HEK293 (cell line): ENCODE measurements around the gene HOXB9.

Experiments used
- GLIS2 ChIP-seq: fragments of 450-650 bp; formaldehyde crosslinking; IDR thresholded peaks from 2 replicates; pipeline ENCODE4 v1.5.1; 2016; ENCODE audit warnings: missing biosample characterization, missing genetic modification characterization
- HOXC10 ChIP-seq: sonication (generic); formaldehyde crosslinking; IDR thresholded peaks from 2 replicates; pipeline ENCODE4 v1.8.1; 2023; ENCODE audit warnings: mild to moderate bottlenecking, missing genetic modification reagents
- IKZF3 ChIP-seq: fragments of 450-650 bp; IDR thresholded peaks from 2 replicates; pipeline ENCODE4 v1.5.0; 2018; ENCODE audit warnings: missing biosample characterization, mild to moderate bottlenecking, missing genetic modification characterization, moderate library complexity
- KLF1 ChIP-seq: fragments of 450-650 bp; formaldehyde crosslinking; IDR thresholded peaks from 2 replicates; pipeline ENCODE4 v1.5.1; 2016; ENCODE audit warnings: missing biosample characterization, missing genetic modification characterization
- MZF1 ChIP-seq: fragments of 450-650 bp; formaldehyde crosslinking; IDR thresholded peaks from 2 replicates; pipeline ENCODE4 v1.5.1; 2017; ENCODE audit warnings: missing biosample characterization, missing genetic modification characterization, borderline replicate concordance
- PBX3 ChIP-seq: sonication (generic); formaldehyde crosslinking; IDR thresholded peaks from 2 replicates; pipeline ENCODE4 v1.8.1; 2022; ENCODE audit warnings: mild to moderate bottlenecking, moderate library complexity, missing genetic modification reagents
- PRDM4 ChIP-seq: fragments of 450-650 bp; formaldehyde crosslinking; IDR thresholded peaks from 2 replicates; pipeline ENCODE4 v1.5.1; 2017; ENCODE audit warnings: missing biosample characterization, missing genetic modification characterization
- REPIN1 ChIP-seq: fragments of 450-650 bp; formaldehyde crosslinking; IDR thresholded peaks from 2 replicates; pipeline ENCODE4 v1.5.1; 2017; ENCODE audit warnings: missing biosample characterization, missing genetic modification characterization, low read depth
- SCRT2 ChIP-seq: fragments of 450-650 bp; formaldehyde crosslinking; IDR thresholded peaks from 2 replicates; pipeline ENCODE4 v1.5.1; 2016; ENCODE audit warnings: missing biosample characterization, missing genetic modification characterization
- ZEB2 ChIP-seq: fragments of 450-650 bp; formaldehyde crosslinking; IDR thresholded peaks from 2 replicates; pipeline ENCODE4 v1.5.1; 2016; ENCODE audit warnings: missing biosample characterization, missing genetic modification characterization
- ZFHX2 ChIP-seq: fragments of 450-650 bp; formaldehyde crosslinking; conservative IDR thresholded peaks from 2 replicates; pipeline ENCODE4 v1.5.1; 2016; ENCODE audit warnings: missing biosample characterization, missing genetic modification characterization
- ZNF112 ChIP-seq: fragments of 450-650 bp; formaldehyde crosslinking; IDR thresholded peaks from 2 replicates; pipeline ENCODE4 v1.5.0; 2017; ENCODE audit warnings: missing biosample characterization, missing genetic modification characterization
- ZNF114 ChIP-seq: fragments of 450-650 bp; formaldehyde crosslinking; IDR thresholded peaks from 2 replicates; pipeline ENCODE4 v1.5.0; 2017; ENCODE audit warnings: missing biosample characterization, missing genetic modification characterization
- ZNF155 ChIP-seq: fragments of 450-650 bp; formaldehyde crosslinking; IDR thresholded peaks from 2 replicates; pipeline ENCODE4 v1.5.1; 2016; ENCODE audit warnings: missing biosample characterization, missing genetic modification characterization
- ZNF157 ChIP-seq: fragments of 450-650 bp; formaldehyde crosslinking; IDR thresholded peaks from 2 replicates; pipeline ENCODE4 v1.5.1; 2016; ENCODE audit warnings: missing biosample characterization, missing genetic modification characterization
- ZNF324 ChIP-seq: fragments of 450-650 bp; formaldehyde crosslinking; IDR thresholded peaks from 2 replicates; pipeline ENCODE4 v1.5.1; 2016; ENCODE audit warnings: missing biosample characterization, missing genetic modification characterization
- ZNF341 ChIP-seq: fragments of 450-650 bp; formaldehyde crosslinking; IDR thresholded peaks from 2 replicates; pipeline ENCODE4; 2016; ENCODE audit warnings: low read depth, missing biosample characterization, missing genetic modification characterization
- ZNF426 ChIP-seq: fragments of 450-650 bp; formaldehyde crosslinking; IDR thresholded peaks from 2 replicates; pipeline ENCODE4 v1.5.1; 2017; ENCODE audit warnings: missing biosample characterization, missing genetic modification characterization, mild to moderate bottlenecking, inconsistent platforms, moderate library complexity
- ZNF510 ChIP-seq: fragments of 450-650 bp; formaldehyde crosslinking; IDR thresholded peaks from 2 replicates; pipeline ENCODE4 v1.5.1; 2018; ENCODE audit warnings: mild to moderate bottlenecking, missing genetic modification characterization, missing biosample characterization; ENCODE audit not compliant: insufficient replicate concordance
- ZNF513 ChIP-seq: fragments of 450-650 bp; IDR thresholded peaks from 2 replicates; pipeline ENCODE4 v1.5.1; 2018; ENCODE audit warnings: missing biosample characterization, missing genetic modification characterization
- ZNF544 ChIP-seq: fragments of 450-650 bp; formaldehyde crosslinking; IDR thresholded peaks from 2 replicates; pipeline ENCODE4 v1.5.0; 2017; ENCODE audit warnings: missing biosample characterization, missing genetic modification characterization
- ZNF548 ChIP-seq: fragments of 450-650 bp; formaldehyde crosslinking; IDR thresholded peaks from 2 replicates; pipeline ENCODE4 v1.5.1; 2016; ENCODE audit warnings: missing biosample characterization, missing genetic modification characterization
- ZNF560 ChIP-seq: fragments of 450-650 bp; formaldehyde crosslinking; IDR thresholded peaks from 2 replicates; pipeline ENCODE4 v1.5.1; 2017; ENCODE audit warnings: missing biosample characterization, missing genetic modification characterization, borderline replicate concordance
- ZNF571 ChIP-seq: fragments of 450-650 bp; formaldehyde crosslinking; IDR thresholded peaks from 2 replicates; pipeline ENCODE4 v1.5.0; 2017; ENCODE audit warnings: missing biosample characterization, missing genetic modification characterization
- ZNF701 ChIP-seq: fragments of 450-650 bp; formaldehyde crosslinking; IDR thresholded peaks from 2 replicates; pipeline ENCODE4 v1.5.1; 2016; ENCODE audit warnings: missing biosample characterization, missing genetic modification characterization
- ZNF76 ChIP-seq: fragments of 450-650 bp; formaldehyde crosslinking; IDR thresholded peaks from 2 replicates; pipeline ENCODE4; 2016; ENCODE audit warnings: low read depth, missing biosample characterization, missing genetic modification characterization, borderline replicate concordance
- ZNF777 ChIP-seq: fragments of 450-650 bp; formaldehyde crosslinking; IDR thresholded peaks from 2 replicates; pipeline ENCODE4 v1.5.1; 2017; ENCODE audit warnings: missing biosample characterization, missing genetic modification characterization, borderline replicate concordance
- ZXDB ChIP-seq: fragments of 450-650 bp; formaldehyde crosslinking; IDR thresholded peaks from 2 replicates; pipeline ENCODE4 v1.5.1; 2016; ENCODE audit warnings: missing biosample characterization, missing genetic modification characterization
- TF ChIP-seq, protein P1 (sequence below): fragments of 450-650 bp; formaldehyde crosslinking; IDR thresholded peaks from 2 replicates; pipeline ENCODE4 v1.5.1; 2016; ENCODE audit warnings: missing biosample characterization, missing genetic modification characterization
- TF ChIP-seq, protein P2 (sequence below): fragments of 450-650 bp; formaldehyde crosslinking; IDR thresholded peaks from 2 replicates; pipeline ENCODE4 v1.5.1; 2016; ENCODE audit warnings: missing biosample characterization, missing genetic modification characterization
- TF ChIP-seq, protein P3 (sequence below): fragments of 450-650 bp; formaldehyde crosslinking; IDR thresholded peaks from 2 replicates; pipeline ENCODE4 v1.5.1; 2016; ENCODE audit warnings: missing biosample characterization, missing genetic modification characterization

Gene HOXB9

GRCh38 chr17:48587276-48588073 lies 38.7 kb downstream of the HOXB9 start (continued):
- TF ChIP-seq, protein P1, sequence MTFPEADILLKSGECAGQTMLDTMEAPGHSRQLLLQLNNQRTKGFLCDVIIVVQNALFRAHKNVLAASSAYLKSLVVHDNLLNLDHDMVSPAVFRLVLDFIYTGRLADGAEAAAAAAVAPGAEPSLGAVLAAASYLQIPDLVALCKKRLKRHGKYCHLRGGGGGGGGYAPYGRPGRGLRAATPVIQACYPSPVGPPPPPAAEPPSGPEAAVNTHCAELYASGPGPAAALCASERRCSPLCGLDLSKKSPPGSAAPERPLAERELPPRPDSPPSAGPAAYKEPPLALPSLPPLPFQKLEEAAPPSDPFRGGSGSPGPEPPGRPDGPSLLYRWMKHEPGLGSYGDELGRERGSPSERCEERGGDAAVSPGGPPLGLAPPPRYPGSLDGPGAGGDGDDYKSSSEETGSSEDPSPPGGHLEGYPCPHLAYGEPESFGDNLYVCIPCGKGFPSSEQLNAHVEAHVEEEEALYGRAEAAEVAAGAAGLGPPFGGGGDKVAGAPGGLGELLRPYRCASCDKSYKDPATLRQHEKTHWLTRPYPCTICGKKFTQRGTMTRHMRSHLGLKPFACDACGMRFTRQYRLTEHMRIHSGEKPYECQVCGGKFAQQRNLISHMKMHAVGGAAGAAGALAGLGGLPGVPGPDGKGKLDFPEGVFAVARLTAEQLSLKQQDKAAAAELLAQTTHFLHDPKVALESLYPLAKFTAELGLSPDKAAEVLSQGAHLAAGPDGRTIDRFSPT (tag by site-specific recombination), result no peak
- TF ChIP-seq ZNF571 (tag by site-specific recombination) (no peak), MZF1 (tag by site-specific recombination) (no peak), ZNF701 (no peak), ZNF76 (peak; percentile 39; the same call in 1 of the 2 replicates), PRDM4 (peak; percentile 85), ZNF560 (tag by site-specific recombination) (no peak), ZNF341 (tag by site-specific recombination) (peak; percentile 50), REPIN1 (no peak), ZNF513 (peak; percentile 67), PBX3 (CRISPR knock-in tag) (no peak), ZNF324 (tag by site-specific recombination) (no peak), ZXDB (tag by site-specific recombination) (peak; percentile 91), GLIS2 (tag by site-specific recombination) (0 out of 2 replicates have a peak, but pooled peaks have one; percentile 61), ZFHX2 (peak; percentile 51), ZNF777 (tag by site-specific recombination) (no peak), ZNF112 (tag by site-specific recombination) (no peak), ZNF155 (no peak), SCRT2 (tag by site-specific recombination) (no peak), HOXC10 (CRISPR knock-in tag) (no peak), ZNF548 (tag by site-specific recombination) (no peak), ZNF157 (tag by site-specific recombination) (no peak), KLF1 (tag by site-specific recombination) (no peak), ZEB2 (tag by site-specific recombination) (peak; percentile 88), ZNF510 (tag by site-specific recombination) (no peak), ZNF114 (tag by site-specific recombination) (no peak), ZNF544 (tag by site-specific recombination) (no peak), ZNF426 (tag by site-specific recombination) (no peak), IKZF3 (tag by site-specific recombination) (peak; percentile 97)
- TF ChIP-seq, protein P2, sequence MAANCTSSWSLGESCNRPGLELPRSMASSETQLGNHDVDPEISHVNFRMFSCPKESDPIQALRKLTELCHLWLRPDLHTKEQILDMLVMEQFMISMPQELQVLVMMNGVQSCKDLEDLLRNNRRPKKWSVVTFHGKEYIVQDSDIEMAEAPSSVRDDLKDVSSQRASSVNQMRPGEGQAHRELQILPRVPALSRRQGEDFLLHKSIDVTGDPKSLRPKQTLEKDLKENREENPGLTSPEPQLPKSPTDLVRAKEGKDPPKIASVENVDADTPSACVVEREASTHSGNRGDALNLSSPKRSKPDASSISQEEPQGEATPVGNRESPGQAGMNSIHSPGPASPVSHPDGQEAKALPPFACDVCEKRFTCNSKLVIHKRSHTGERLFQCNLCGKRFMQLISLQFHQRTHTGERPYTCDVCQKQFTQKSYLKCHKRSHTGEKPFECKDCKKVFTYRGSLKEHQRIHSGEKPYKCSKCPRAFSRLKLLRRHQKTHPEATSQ (tag by site-specific recombination), result no peak
- TF ChIP-seq, protein P3, sequence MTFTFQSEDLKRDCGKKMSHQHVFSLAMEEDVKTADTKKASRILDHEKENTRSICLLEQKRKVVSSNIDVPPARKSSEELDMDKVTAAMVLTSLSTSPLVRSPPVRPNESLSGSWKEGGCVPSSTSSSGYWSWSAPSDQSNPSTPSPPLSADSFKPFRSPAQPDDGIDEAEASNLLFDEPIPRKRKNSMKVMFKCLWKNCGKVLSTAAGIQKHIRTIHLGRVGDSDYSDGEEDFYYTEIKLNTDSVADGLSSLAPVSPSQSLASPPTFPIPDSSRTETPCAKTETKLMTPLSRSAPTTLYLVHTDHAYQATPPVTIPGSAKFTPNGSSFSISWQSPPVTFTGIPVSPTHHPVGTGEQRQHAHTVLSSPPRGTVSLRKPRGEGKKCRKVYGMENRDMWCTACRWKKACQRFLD (tag by site-specific recombination), result no peak
